GM19467 (cell line): ENCODE data around the gene SLC1A2.

Experiments
- ATAC-seq: cut with Tn5 transposase; IDR thresholded peaks from one replicate; pipeline ENCODE4 v1.9.1; 2021; ENCODE audit warnings: mild to moderate bottlenecking, moderate library complexity; ENCODE audit not compliant: unreplicated experiment

The SLC1A2 gene

DNA sequence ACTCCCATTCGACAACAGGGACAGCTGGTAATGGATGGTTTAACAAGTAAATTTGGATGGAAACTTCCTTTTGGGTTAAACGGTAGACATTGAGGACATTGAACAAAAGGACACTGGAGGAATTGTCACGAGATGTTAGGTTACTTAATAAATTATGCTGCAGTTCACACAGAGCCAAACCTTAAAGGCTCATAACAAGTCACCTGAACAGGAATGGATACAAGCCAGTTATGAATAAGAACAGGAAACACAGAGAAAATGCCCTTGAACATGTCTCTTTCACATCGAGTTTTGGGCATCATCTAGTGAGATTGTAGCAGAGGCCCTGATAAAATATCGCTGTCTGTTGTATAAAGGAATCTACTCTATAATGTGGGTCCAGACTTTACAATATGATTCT lies 214.7 kb downstream of the SLC1A2 start:
- ATAC-seq: no peak
